Heart left ventricle (tissue), 16 donors: ENCODE measurements around the gene ETV6. TPM values are rescaled to one million over a fixed set of nuclear protein-coding genes. Genes with fewer than 3 reads are reported as not detected.
A peak's percentile ranks its signal among the peaks of the same experiment; 100 is the strongest.

ENCODE experiments used
- ATAC-seq, 4 donors: fragments of 200-7000 bp; cut with Tn5 transposase; one replicate each; pipeline ENCODE4 v1.9.1; 2020 to 2022; ENCODE audit warnings: moderate library complexity in 4 of 4, mild to moderate bottlenecking in 3 of 4, moderate number of reproducible peaks in 1 of 4
- DNase-seq, 5 donors: peaks; one replicate each; pipeline ENCODE4 v3.0.0-alpha.2; 2020
- H3K27ac ChIP-seq, 12 donors: fragments of 200-600 bp; sonication (generic) in 4 of 12; one replicate each; pipeline versions ENCODE4 v1.5.0 to v1.8.0; 2016 to 2022; ENCODE audit warnings: mild to moderate bottlenecking in 2 of 12
- H3K27me3 ChIP-seq, 9 donors: fragments of 200-600 bp; sonication (generic) in 2 of 9; one replicate each; pipeline versions ENCODE4 v1.5.1 to v1.8.0; 2016 to 2022; ENCODE audit warnings: mild to moderate bottlenecking in 3 of 9
- H3K36me3 ChIP-seq, 9 donors: fragments of 200-600 bp; sonication (generic) in 2 of 9; one replicate each; pipeline versions ENCODE4 v1.5.0 to v1.8.0; 2018 to 2022; ENCODE audit warnings: mild to moderate bottlenecking in 2 of 9
- H3K4me1 ChIP-seq, 12 donors: fragments of 200-600 bp; sonication (generic) in 4 of 12; one replicate each; pipeline versions ENCODE4 v1.5.0 to v1.8.0; 2016 to 2022; ENCODE audit warnings: mild to moderate bottlenecking in 3 of 12
- H3K4me3 ChIP-seq, 12 donors: fragments of 200-600 bp; sonication (generic) in 4 of 12; one replicate each; pipeline versions ENCODE4 v1.5.0 to v1.8.0; 2017 to 2022; ENCODE audit warnings: mild to moderate bottlenecking in 9 of 12, moderate library complexity in 4 of 12
- H3K9me3 ChIP-seq, 12 donors: fragments of 200-600 bp; sonication (generic) in 4 of 12; one replicate each; pipeline versions ENCODE4 v1.5.0 to v1.8.0; 2016 to 2022; ENCODE audit warnings: mild to moderate bottlenecking in 1 of 12
- POLR2A ChIP-seq, 2 donors: fragments of 450-650 bp; IDR thresholded peaks; one replicate each; pipeline ENCODE4 v1.6.1; 2017; ENCODE audit warnings: antibody characterized with exemption in 2 of 2, mild to moderate bottlenecking in 2 of 2, moderate library complexity in 2 of 2
- WGBS, 4 donors: extraction: QIAGEN DNeasy Blood & Tissue Kit in 2 of 4; methylation state at CpG; one replicate each; pipeline versions ENCODE4 v1.1.5 to v1.1.7; 2013 to 2018; 5-methylcytosine and 5-hydroxymethylcytosine counted together
- intact Hi-C, 10 donors: fragments of 100-400 bp; cut with DNase I; formaldehyde crosslinking; loops; one replicate each; pipeline versions ENCODE4 v1.11.1 to v1.14.2; 2022
- polyA plus RNA-seq, 2 donors: library from polyadenylated mRNA; stranded (reverse); fragments of 200-250 nt; gene quantifications; one replicate each; pipeline ENCODE4 v1.2.3, GENCODE V29; 2013
- total RNA-seq, 9 donors: library from RNA; depleted of rRNA in 2 of 9; stranded (reverse); fragments of >200 nt in 2 of 9; fragmentation: NEBNext Ultra II Directional in 3 of 9; extraction: Animal tissue kit (Norgen Biotek cat#: 25700) in 3 of 9; gene quantifications; one replicate each; pipeline versions ENCODE4 v1.1.0 to v1.2.4, GENCODE V29; 2016 to 2023
- TF ChIP-seq, protein P1 (sequence below), 12 donors: fragments of 200-600 bp; sonication (generic) in 4 of 12; IDR thresholded peaks; one replicate each; pipeline versions ENCODE4 v1.5.0 to v1.8.0; 2018 to 2022; ENCODE audit warnings: antibody characterized with exemption in 12 of 12, mild to moderate bottlenecking in 5 of 12
- donor health status: ischemic (EF 13 %, LVEDD 7.1; RV severe dilation, severe dysfunction).
- donor health status: healthy with polysubstance abuse.
- donor health status: DM: no; HTN: yes; CAD: no.
- donor health status: DM: no; HTN: no; CAD: no.
- donor health status: ischemic (EF 25% LVEDD 6.9; RV normal size, moderate dysfunction).
- donor health status: ischemic (EF 25% LVEDD 5.7; RV mildly dilated, moderate dysfunction).
- donor health status: healthy.
- donor health status: DM: yes; HTN: yes; CAD: no.
- donor health status: ischemic (EF 35%, LVEDD 5.7; RV mildly dilated, moderate dysfunction).
- donor health status: nonischemic (EF 11% LVEDD 7.7; RV severe dilation, severe dysfunction).
- donor health status: DM: yes; HTN: yes; CAD: no.
- donor health status: PGD.
- donor health status: ischemic (EF 29% LVEDD 5.4; RV normal size, mild dysfunction).
- donor health status: nonischemic (EF 23%, LVEDD 6.1; RV moderate dilation, normal function).

The ETV6 gene
- total and polyA plus RNA-seq, 11 donors: 3.9 to 37.3 (median 12.4) TPM

DNA sequence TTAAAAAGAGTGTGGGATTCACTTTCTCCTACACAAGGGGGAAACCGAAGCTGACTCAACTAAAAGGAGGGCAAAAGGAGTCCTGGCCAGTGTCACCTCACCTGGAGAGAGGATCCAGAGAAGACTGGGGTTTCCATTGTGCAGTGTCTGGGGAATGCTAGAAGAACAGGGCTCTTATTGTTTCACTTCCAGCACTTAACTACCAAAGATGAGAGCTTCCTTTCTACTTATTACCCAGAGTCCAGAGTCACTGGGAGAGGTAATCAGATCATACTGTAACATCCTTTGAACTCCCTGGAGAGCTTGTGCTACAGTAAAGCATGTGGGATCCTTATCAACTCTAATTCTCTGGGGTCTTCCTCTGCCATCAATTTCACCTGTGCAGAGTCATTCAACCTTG is 272.9 kb downstream of the ETV6 start:
- H3K27ac ChIP-seq: no peak overlapping the region
- WGBS, 4 donors: 28 to 50% (median 40%) methylated on average over 1 of the region's 1 CpG
- TF ChIP-seq, protein P1, sequence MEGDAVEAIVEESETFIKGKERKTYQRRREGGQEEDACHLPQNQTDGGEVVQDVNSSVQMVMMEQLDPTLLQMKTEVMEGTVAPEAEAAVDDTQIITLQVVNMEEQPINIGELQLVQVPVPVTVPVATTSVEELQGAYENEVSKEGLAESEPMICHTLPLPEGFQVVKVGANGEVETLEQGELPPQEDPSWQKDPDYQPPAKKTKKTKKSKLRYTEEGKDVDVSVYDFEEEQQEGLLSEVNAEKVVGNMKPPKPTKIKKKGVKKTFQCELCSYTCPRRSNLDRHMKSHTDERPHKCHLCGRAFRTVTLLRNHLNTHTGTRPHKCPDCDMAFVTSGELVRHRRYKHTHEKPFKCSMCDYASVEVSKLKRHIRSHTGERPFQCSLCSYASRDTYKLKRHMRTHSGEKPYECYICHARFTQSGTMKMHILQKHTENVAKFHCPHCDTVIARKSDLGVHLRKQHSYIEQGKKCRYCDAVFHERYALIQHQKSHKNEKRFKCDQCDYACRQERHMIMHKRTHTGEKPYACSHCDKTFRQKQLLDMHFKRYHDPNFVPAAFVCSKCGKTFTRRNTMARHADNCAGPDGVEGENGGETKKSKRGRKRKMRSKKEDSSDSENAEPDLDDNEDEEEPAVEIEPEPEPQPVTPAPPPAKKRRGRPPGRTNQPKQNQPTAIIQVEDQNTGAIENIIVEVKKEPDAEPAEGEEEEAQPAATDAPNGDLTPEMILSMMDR (IDR thresholded peaks at IDR 0.05): no peak
- TF ChIP-seq POLR2A (IDR thresholded peaks at IDR 0.05): no peak
- H3K4me3 ChIP-seq: no peak overlapping the region
- H3K4me1 ChIP-seq: no peaks in the 10 kb centered on the region
- H3K27me3 ChIP-seq: no peaks in the 10 kb centered on the region
- H3K9me3 ChIP-seq: no peaks in the 10 kb centered on the region
- intact Hi-C loops: no loop called here
- H3K36me3 ChIP-seq: no peaks in the 10 kb centered on the region
- ATAC-seq: no peak
- no peak for DNase-seq

DNA sequence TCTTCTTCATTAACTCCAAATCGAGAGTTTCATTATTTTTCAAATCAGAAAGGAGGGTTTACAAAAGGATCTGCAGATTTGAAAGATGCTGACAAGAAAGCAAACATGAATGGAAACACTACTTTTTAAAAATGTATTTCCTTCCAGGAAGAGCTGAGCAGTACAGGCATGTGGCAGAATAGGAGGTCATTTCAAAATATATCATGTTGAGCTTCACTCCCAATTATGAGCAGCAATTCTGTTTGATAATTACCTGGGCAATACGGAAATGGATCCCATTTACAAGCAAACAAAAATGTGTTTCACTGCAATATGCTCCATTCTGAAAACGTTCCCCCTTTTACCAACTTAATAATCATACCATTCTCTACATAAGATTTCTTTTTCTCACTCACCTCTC is 273.6 kb downstream of the ETV6 start:
- Histone ChIP-seq H3K36me3 (no peaks in the 10 kb centered on the region), H3K27ac (no peak overlapping the region), H3K9me3 (no peaks in the 10 kb centered on the region), H3K4me1 (no peaks in the 10 kb centered on the region), H3K27me3 (no peaks in the 10 kb centered on the region), H3K4me3 (no peak overlapping the region)
- 82 to 86% (median 82%) methylated on average over 3 of the region's 3 CpGs for WGBS, 4 donors
- no peak for TF ChIP-seq POLR2A (IDR thresholded peaks at IDR 0.05)
- TF ChIP-seq, protein P1 (IDR thresholded peaks at IDR 0.05): no peak
- no peak for ATAC-seq
- DNase-seq: no peak
- intact Hi-C loops: no loop called here

DNA sequence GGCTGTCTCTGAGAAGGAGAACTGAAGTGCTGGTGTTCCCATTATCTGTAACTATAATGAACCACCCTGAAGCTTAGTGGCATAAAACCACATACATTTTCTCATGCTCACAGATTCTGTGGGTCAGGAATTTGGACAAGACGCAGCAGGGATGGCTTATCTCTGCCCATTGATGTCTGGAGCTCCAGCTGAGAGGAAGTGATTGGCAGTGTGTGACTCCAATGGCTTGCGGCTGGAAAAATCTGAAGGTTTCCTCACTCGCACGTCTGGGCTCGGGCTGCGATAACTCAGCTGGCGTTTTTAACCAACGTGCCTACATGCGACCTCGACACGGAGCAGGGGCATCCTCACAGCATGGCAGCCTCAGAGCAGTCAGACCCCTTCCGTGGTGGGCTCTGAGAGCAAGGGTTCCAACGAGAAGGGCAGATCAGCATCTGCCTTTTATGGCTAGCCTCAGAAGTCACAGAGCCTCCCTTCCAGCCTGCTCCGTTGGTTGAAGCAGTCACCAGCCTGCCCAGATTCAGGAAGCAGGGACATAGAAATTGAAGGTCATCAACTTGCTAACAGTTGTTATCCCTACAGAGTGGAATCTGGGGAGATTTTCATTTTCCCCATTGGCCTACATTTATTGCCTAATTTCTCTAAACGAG is 277.9 kb downstream of the ETV6 start:
- no peaks in the 10 kb centered on the region for H3K27me3 ChIP-seq
- intact Hi-C loops: no loop called here
- ATAC-seq (peak in 2 of 4 donors; percentile 34 to 45), DNase-seq (no peak)
- no peaks in the 10 kb centered on the region for H3K36me3 ChIP-seq
- 32 to 36% (median 34%) methylated on average over 5 to 15 of the region's 15 CpGs for WGBS, 4 donors
- peak overlapping the region in 3 of 12 donors; percentile 16 to 35 (median 16) for H3K4me3 ChIP-seq
- no peak overlapping the region for H3K27ac ChIP-seq
- no peaks in the 10 kb centered on the region for H3K9me3 ChIP-seq
- TF ChIP-seq, protein P1 (IDR thresholded peaks at IDR 0.05): no peak
- no peak for TF ChIP-seq POLR2A (IDR thresholded peaks at IDR 0.05)
- no peaks in the 10 kb centered on the region for H3K4me1 ChIP-seq

DNA sequence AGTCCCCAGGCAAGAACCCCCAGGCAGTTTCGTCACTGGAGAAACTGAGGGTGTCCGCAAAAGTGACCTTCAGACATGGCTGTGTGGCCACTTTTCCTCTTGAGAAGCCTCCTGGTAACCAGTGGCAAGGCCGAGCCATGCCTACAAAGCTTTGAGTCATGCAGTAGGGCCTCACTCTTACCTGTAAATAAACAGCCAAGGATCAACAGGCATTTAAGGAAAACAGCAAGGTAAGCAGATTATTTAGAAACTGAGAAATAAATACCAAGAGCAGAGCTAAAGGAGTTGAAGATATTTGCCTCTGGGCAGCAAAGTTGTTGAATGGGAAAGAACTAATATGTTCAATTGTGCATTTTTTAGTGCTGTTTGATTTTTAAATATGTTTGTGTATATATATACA is 280.2 kb downstream of the ETV6 start:
- H3K9me3 ChIP-seq: no peaks in the 10 kb centered on the region
- no peak overlapping the region for H3K27ac ChIP-seq
- no peaks in the 10 kb centered on the region for H3K27me3 ChIP-seq
- H3K4me1 ChIP-seq: no peaks in the 10 kb centered on the region
- H3K4me3 ChIP-seq: no peak overlapping the region
- 91 to 100% (median 98%) methylated on average over 3 of the region's 3 CpGs for WGBS, 4 donors
- H3K36me3 ChIP-seq: no peaks in the 10 kb centered on the region
- TF ChIP-seq POLR2A (IDR thresholded peaks at IDR 0.05): no peak
- TF ChIP-seq, protein P1 (IDR thresholded peaks at IDR 0.05): no peak
- no peak for ATAC-seq
- intact Hi-C loops: no loop called here
- DNase-seq: no peak
